ENCODE measurements around the gene SMARCAL1.
A peak's percentile ranks its signal among the peaks of the same experiment; 100 is the strongest.
"Not testable (repeated sequence)": the region's sequence is repeated elsewhere in the genome, so short reads cannot be mapped to it uniquely, and the experiment has no call there.

The SMARCAL1 gene

GRCh38 chr2:216501854-216502253 lies 89.6 kb downstream of the SMARCAL1 start:
- DNase-seq (ENCODE audit: low read depth, low spot score), result no peak

- DNase-seq (ENCODE audit: low read depth, low spot score), result no peak
These were observed 90.3 kb downstream of the SMARCAL1 start for GRCh38 chr2:216502381-216503158.

- DNase-seq (ENCODE audit: low read depth, low spot score), result no peak
These were observed 90.9 kb downstream of the SMARCAL1 start for GRCh38 chr2:216503159-216503629.

- DNase-seq (ENCODE audit: low read depth, low spot score), result no peak
These were observed 91.6 kb downstream of the SMARCAL1 start for GRCh38 chr2:216503697-216504375.

- DNase-seq (ENCODE audit: low read depth, low spot score), result no peak
These were observed 92.1 kb downstream of the SMARCAL1 start for GRCh38 chr2:216504376-216504762.

GRCh38 chr2:216505133-216506106 lies 93.1 kb downstream of the SMARCAL1 start:
- no peak for DNase-seq (ENCODE audit: low read depth, low spot score)

- peak; percentile 44 for DNase-seq (ENCODE audit: low read depth, low spot score)
These were observed 95.2 kb downstream of the SMARCAL1 start for GRCh38 chr2:216507220-216508160.

- DNase-seq (ENCODE audit: low read depth, low spot score), result no peak
These were observed 95.9 kb downstream of the SMARCAL1 start for GRCh38 chr2:216508229-216508628.

GRCh38 chr2:216516730-216517350 lies 104.6 kb downstream of the SMARCAL1 start:
- no peak for DNase-seq (ENCODE audit: low read depth, low spot score)

- no peak for DNase-seq (ENCODE audit: low read depth, low spot score)
These were observed 105.4 kb downstream of the SMARCAL1 start for GRCh38 chr2:216517447-216518225.

- DNase-seq (ENCODE audit: low read depth, low spot score), result not testable (repeated sequence)
These were observed 106.4 kb downstream of the SMARCAL1 start for GRCh38 chr2:216518566-216519119.

- DNase-seq (ENCODE audit: low read depth, low spot score), result no peak
These were observed 107.0 kb downstream of the SMARCAL1 start for GRCh38 chr2:216519154-216519762.

- DNase-seq (ENCODE audit: low read depth, low spot score), result peak; percentile 65
These were observed 107.8 kb downstream of the SMARCAL1 start for GRCh38 chr2:216520112-216520511.

GRCh38 chr2:216522892-216523502 lies 110.7 kb downstream of the SMARCAL1 start:
- DNase-seq (ENCODE audit: low read depth, low spot score), result no peak

GRCh38 chr2:216525972-216526371 lies 113.7 kb downstream of the SMARCAL1 start:
- DNase-seq (ENCODE audit: low read depth, low spot score), result no peak

- DNase-seq (ENCODE audit: low read depth, low spot score), result no peak
These were observed 114.7 kb downstream of the SMARCAL1 start for GRCh38 chr2:216526939-216527338.

GRCh38 chr2:216527600-216527999 lies 115.3 kb downstream of the SMARCAL1 start:
- no peak for DNase-seq (ENCODE audit: low read depth, low spot score)

- DNase-seq (ENCODE audit: low read depth, low spot score), result no peak
These were observed 120.3 kb downstream of the SMARCAL1 start for GRCh38 chr2:216532562-216532961.

Measured in ELF-1 (cell line).